HFFc6 (cell line): ENCODE measurements around the gene CAPS2. TPM values are rescaled to one million over a fixed set of nuclear protein-coding genes. Genes with fewer than 3 reads are reported as not detected.

Experiments used
- DNase-seq: peaks from one replicate; pipeline ENCODE4 v3.0.0-alpha.2; 2018
- H3K27ac Mint-ChIP-seq: 2 replicates; pipeline ENCODE4 v1.8.0; 2020; ENCODE audit warnings: mild to moderate bottlenecking, mixed read lengths
- H3K27me3 Mint-ChIP-seq: 2 replicates; pipeline ENCODE4 v1.8.0; 2021; ENCODE audit warnings: mild to moderate bottlenecking, moderate library complexity, mixed read lengths; ENCODE audit not compliant: insufficient read depth
- H3K36me3 Mint-ChIP-seq: 2 replicates; pipeline ENCODE4 v1.8.0; 2021; ENCODE audit warnings: low read depth, mixed read lengths
- H3K4me1 Mint-ChIP-seq: 2 replicates; pipeline ENCODE4 v1.8.0; 2020; ENCODE audit warnings: low read depth, mixed read lengths
- H3K4me3 Mint-ChIP-seq: 2 replicates; pipeline ENCODE4 v1.8.0; 2020; ENCODE audit warnings: mild to moderate bottlenecking, moderate library complexity, mixed read lengths
- H3K9me3 Mint-ChIP-seq: 2 replicates; pipeline ENCODE4 v1.8.0; 2020; ENCODE audit warnings: mild to moderate bottlenecking, mixed read lengths
- CTCF ChIP-seq: fragments of 200-600 bp; sonication (generic); IDR thresholded peaks from 2 replicates; pipeline ENCODE4 v1.5.0; 2021; ENCODE audit warnings: antibody characterized with exemption, mild to moderate bottlenecking
- total RNA-seq, 6 experiments: library from RNA; stranded (reverse); fragmentation: NEBNext Ultra II Directional; extraction: Animal tissue kit (Norgen Biotek cat#: 25700); gene quantifications; 2 replicates in 1 of 6; 3 replicates in 5 of 6; pipeline ENCODE4 v1.2.3, GENCODE V29; 2021

The CAPS2 gene
- total RNA-seq, 6 experiments from 2014 or later = 2.0 to 3.3 (median 2.3) TPM

GRCh38 chr12:75305412-75306332 lies 24.5 kb downstream of the CAPS2 start:
- H3K36me3 Mint-ChIP-seq = no peaks in the 10 kb centered on the region
- no peak for DNase-seq
- no peaks in the 10 kb centered on the region for H3K27me3 Mint-ChIP-seq
- no peak overlapping the region for H3K27ac Mint-ChIP-seq
- H3K9me3 Mint-ChIP-seq = no peaks in the 10 kb centered on the region
- TF ChIP-seq CTCF = no peak
- H3K4me1 Mint-ChIP-seq = no peaks in the 10 kb centered on the region
- H3K4me3 Mint-ChIP-seq = no peak overlapping the region

- no peaks in the 10 kb centered on the region for H3K9me3 Mint-ChIP-seq
- peaks cover under 1% of the 10 kb centered on the region; the same call in 1 of the 2 replicates for H3K4me1 Mint-ChIP-seq
- no peak overlapping the region for H3K27ac Mint-ChIP-seq
- no peaks in the 10 kb centered on the region for H3K36me3 Mint-ChIP-seq
- no peak overlapping the region for H3K4me3 Mint-ChIP-seq
- H3K27me3 Mint-ChIP-seq = no peaks in the 10 kb centered on the region
- no peak for DNase-seq
- no peak for TF ChIP-seq CTCF
Measured at GRCh38 chr12:75302781-75303180, 27.3 kb downstream of the CAPS2 start.

GRCh38 chr12:75302225-75302624 lies 27.9 kb downstream of the CAPS2 start:
- no peaks in the 10 kb centered on the region for H3K9me3 Mint-ChIP-seq
- no peak overlapping the region for H3K27ac Mint-ChIP-seq
- peaks cover 5% of the 10 kb centered on the region; the same call in 1 of the 2 replicates for H3K4me1 Mint-ChIP-seq
- no peaks in the 10 kb centered on the region for H3K27me3 Mint-ChIP-seq
- no peak for TF ChIP-seq CTCF
- no peaks in the 10 kb centered on the region for H3K36me3 Mint-ChIP-seq
- no peak for DNase-seq
- H3K4me3 Mint-ChIP-seq = no peak overlapping the region

GRCh38 chr12:75294797-75295196 lies 35.3 kb downstream of the CAPS2 start:
- Mint-ChIP-seq H3K4me3 (no peak overlapping the region), H3K27me3 (no peaks in the 10 kb centered on the region; the same call in 1 of the 2 replicates), H3K27ac (no peak overlapping the region), H3K36me3 (no peaks in the 10 kb centered on the region), H3K4me1 (peaks cover 10% of the 10 kb centered on the region), H3K9me3 (no peaks in the 10 kb centered on the region)
- DNase-seq = no peak
- no peak for TF ChIP-seq CTCF

- Mint-ChIP-seq H3K4me3 (no peak overlapping the region), H3K36me3 (no peaks in the 10 kb centered on the region), H3K27me3 (no peaks in the 10 kb centered on the region; the same call in 1 of the 2 replicates), H3K4me1 (peaks cover 14% of the 10 kb centered on the region), H3K9me3 (no peaks in the 10 kb centered on the region), H3K27ac (no peak overlapping the region)
- DNase-seq = no peak
- TF ChIP-seq CTCF = no peak
Measured at GRCh38 chr12:75294336-75294735, 35.8 kb downstream of the CAPS2 start.
